GM18907 (cell line): ENCODE results near the gene NDUFV1.
"Not testable (repeated sequence)": the region's sequence is repeated elsewhere in the genome, so short reads cannot be mapped to it uniquely, and the experiment has no call there.

Experiments
- ATAC-seq: cut with Tn5 transposase; IDR thresholded peaks from one replicate; pipeline ENCODE4 v1.9.1; 2021; ENCODE audit warnings: mild to moderate bottlenecking, moderate library complexity; ENCODE audit not compliant: unreplicated experiment

Gene NDUFV1

DNA sequence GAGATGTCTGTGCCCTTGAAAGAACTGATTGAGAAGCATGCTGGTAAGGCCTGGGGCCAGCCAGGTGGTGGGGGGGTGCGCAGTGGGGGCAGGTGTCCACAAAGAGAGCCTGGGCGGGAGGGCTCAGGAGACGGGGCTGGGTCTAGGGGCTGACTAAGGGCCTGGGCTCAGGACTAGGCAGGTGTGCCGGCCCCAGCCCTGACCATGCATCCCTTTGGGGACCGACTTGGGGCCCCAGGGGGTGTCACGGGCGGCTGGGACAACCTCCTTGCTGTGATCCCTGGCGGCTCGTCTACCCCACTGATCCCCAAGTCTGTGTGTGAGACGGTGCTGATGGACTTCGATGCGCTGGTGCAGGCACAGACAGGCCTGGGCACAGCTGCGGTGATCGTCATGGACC, 4.4 kb downstream of the NDUFV1 start:
- ATAC-seq, result no peak

GRCh38 chr11:67611704-67612587, 5.2 kb downstream of the NDUFV1 start:
- no peak for ATAC-seq

DNA sequence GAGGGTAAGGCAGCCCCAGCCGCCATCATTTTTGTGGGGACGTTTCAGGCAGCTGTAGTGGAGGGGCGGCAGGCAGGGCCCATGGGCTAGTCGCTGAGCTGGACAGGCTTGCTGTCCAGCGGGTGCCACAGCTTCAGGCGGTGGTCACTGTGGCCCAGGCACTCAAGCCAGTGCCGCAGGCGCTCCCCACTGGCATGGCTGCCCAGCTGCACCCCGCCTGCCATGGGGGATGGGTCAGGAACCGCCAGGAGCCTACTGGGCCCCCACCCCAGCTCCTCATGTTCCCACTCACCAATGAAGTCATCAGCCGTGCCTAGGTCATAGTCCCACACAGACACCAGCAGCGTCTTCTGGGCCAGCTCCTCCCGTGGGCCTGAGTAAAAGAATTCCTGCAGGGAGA, 6.0 kb downstream of the NDUFV1 start:
- no peak for ATAC-seq

GRCh38 chr11:67613313-67613959, 6.7 kb downstream of the NDUFV1 start:
- no peak for ATAC-seq

- ATAC-seq, result peak; percentile 77
These were observed 7.4 kb downstream of the NDUFV1 start for GRCh38 chr11:67613960-67614715.

DNA sequence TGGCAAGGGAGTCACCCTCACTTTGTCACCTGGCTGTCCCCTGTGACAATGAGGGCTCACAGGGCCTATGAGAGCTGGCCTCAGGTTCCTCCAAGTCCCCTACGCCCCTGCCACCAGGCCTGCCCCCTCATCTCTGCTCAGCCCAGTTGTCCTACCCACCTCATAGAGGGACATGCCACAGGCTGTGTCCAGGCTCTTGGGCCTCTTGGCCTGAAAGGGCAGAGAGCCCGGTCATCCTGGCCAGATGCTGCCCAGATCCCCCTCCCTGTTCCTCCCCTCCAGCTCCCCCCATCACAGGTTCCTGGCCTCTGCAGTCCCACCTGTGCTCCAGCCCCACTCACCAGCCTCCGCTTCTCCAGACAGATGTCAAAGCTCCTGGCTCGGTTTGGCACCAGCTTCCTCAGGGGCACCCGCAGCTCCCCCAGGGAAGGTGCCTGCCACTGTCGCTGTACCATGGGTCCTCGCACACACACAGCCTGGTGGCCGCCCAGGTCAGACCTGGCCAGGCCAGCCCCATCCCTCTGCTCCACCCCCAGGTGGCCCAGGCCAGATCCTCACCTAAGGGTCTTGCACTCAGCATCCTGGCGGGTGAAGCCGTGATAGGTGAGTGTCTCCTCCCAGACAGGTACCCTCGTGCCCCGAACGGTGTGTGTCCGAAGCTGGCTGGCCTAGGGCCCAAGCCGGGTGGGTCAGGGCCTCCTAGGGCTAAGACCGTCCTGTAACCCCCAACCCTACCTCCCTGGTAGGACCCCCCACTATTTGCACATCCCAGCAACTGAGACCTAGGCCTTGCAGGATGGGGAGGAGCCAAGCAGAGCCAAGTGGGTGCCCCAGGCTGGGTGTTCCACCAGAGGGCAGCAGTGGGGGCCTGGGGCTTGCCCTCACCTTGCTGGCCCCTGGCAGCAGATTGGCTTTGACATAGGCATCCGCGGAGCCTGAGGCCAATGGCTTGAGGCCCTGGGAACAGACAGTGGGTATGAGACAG, 8.3 kb downstream of the NDUFV1 start:
- no peak for ATAC-seq

- no peak for ATAC-seq
These were observed 9.1 kb downstream of the NDUFV1 start for GRCh38 chr11:67615728-67616430.

DNA sequence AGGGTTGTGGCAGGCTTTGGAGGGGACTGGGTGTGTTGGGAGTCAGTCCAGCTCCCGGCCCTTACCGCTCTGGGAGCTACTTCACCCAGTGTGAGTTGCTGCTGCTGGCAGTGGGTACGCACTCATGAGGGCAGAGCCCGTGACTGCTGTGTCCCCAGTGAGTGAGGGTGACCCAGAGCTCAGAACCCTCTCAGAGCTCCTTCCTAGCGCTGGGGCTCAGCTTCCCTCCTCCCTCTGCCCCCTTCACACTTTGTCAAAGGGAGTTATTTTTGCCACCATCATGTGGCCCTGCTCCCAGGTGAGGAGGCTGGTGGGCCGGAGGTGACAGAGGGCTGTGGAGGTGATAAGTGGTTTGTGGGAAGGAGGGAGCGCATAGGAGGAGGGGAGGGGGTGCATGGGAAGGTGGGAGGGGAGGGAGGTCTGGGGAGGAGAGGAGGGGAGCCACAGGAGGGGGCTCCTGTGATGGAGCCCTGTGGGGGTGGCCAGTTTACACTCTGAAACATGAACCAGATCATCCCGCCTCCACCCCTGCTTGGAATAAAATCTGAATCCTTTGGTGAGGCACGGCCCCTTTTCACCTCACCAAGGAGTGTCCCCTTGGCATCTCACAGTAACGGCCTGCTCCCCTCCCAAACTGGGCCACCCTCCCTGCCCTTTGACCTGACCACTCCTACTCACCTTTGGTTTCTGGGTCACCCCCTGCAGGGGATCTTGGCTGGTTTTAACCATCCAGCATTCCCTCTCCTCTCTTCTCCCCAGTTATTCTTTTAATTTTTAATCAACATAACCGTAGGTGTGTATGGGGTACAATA, 9.9 kb downstream of the NDUFV1 start:
- ATAC-seq, result no peak

DNA sequence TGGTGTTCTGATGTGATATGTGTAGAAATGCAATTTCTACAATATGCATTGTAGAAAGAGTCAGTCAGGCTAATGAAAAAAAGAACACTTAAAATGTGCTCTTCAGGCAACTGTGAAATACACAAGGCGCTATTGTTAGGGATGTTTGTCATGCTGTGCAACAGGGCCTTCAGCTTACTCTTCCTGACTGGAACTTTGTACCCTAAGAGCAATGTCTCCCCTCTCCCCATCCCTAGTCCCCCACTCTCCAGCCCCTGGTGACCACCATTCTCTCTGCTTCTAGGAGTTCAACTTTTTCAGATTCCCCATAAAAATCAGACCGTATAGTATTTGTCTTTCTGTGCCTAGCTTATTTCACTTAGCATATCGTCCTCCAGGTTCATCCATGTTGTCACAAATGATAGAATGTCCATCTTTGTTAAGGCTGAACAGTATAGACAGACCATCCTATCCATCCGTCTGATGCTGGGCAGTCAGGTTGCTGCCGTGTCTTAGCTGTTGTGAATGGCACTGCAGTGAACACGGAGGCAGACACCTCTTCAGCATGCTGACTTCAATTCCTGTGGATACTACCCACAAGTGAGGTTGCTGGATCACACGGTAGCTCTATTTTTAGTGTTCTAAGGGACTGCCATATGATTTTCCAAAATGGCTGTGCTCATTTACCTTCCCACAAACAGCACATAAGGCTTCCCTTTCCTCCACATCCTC, 10.7 kb downstream of the NDUFV1 start:
- no peak for ATAC-seq

- ATAC-seq, result not testable (repeated sequence)
These were observed 12.3 kb downstream of the NDUFV1 start for GRCh38 chr11:67618901-67619659.

- not testable (repeated sequence) for ATAC-seq
These were observed 13.2 kb downstream of the NDUFV1 start for GRCh38 chr11:67619683-67620618.

DNA sequence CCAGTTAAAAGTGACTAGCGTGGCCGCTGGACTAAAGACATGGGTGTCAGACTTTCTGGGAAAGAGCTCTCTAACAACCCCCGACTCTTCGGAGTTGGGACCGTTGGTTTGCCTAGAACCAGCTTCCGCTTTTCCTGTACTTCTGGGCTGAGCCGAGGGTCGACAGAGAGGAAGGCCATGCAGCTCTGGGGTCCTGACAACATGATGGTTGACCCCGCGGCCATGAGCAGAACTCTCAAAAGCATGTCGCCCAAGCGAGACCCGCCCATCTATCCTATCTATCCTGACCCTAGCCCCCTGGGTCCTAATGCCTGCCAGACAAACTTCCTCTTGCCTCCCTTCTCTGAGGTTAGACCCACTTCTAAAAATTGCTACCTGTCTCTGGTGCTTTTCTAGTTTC, 13.9 kb downstream of the NDUFV1 start:
- not testable (repeated sequence) for ATAC-seq

DNA sequence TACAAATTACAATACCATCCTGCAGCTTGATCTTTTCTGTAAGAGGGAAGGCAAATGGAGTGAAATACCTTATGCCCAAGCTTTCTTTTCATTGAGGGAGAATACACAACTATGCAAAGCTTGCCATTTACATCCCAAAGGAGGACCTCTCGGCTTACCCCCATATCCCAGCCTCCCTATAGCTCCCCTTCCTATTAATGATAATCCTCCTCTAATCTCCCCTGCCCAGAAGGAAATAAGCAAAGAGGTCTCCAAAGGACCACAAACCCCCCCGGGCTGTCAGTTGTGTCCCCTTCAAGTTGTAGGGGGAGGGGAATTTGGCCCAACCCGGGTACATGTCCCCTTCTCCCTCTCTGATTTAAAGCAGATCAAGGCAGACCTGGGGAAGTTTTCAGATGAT, 15.2 kb downstream of the NDUFV1 start:
- not testable (repeated sequence) for ATAC-seq

DNA sequence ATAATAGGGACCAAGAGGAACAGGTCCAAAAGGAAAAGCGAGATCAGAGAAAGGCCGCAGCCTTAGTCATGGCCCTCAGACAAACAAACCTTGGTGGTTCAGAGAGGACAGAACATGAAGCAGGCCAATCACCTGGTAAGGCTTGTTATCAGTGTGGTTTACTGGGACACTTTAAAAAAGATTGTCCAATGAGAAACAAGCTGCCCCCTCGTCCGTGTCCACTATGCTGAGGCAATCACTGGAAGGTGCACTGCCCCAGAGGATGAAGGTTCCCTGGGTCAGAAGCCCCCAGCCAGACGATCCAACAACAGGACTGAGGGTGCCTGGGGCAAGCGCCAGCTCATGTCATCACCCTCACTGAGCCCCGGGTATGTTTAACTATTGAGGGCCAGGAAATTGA, 16.2 kb downstream of the NDUFV1 start:
- ATAC-seq, result not testable (repeated sequence)

DNA sequence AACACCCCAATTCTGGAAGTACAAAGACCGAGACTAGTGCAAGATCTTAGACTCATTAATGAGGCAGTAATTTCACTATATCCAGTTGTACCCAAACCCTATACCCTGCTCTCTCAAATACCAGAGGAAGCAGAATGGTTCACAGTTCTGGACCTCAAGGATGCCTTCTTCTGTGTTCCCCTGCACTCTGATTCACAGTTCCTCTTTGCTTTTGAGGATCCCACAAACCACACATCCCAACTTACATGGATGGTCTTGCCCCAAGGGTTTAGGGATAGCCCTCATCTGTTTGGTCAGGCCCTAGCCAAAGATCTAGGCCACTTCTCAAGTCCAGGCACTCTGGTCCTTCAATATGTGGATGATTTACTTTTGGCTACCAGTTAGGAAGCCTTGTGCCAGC, 17.1 kb downstream of the NDUFV1 start:
- ATAC-seq, result not testable (repeated sequence)

GRCh38 chr11:67626131-67626833, 19.5 kb downstream of the NDUFV1 start:
- not testable (repeated sequence) for ATAC-seq
